GM19025 (cell line): ENCODE data around the gene MEX3D.

ENCODE experiments used
- ATAC-seq: cut with Tn5 transposase; IDR thresholded peaks from one replicate; pipeline ENCODE4 v1.9.1; 2021; ENCODE audit warnings: mild to moderate bottlenecking, low read depth, moderate library complexity; ENCODE audit not compliant: unreplicated experiment

The MEX3D gene

DNA sequence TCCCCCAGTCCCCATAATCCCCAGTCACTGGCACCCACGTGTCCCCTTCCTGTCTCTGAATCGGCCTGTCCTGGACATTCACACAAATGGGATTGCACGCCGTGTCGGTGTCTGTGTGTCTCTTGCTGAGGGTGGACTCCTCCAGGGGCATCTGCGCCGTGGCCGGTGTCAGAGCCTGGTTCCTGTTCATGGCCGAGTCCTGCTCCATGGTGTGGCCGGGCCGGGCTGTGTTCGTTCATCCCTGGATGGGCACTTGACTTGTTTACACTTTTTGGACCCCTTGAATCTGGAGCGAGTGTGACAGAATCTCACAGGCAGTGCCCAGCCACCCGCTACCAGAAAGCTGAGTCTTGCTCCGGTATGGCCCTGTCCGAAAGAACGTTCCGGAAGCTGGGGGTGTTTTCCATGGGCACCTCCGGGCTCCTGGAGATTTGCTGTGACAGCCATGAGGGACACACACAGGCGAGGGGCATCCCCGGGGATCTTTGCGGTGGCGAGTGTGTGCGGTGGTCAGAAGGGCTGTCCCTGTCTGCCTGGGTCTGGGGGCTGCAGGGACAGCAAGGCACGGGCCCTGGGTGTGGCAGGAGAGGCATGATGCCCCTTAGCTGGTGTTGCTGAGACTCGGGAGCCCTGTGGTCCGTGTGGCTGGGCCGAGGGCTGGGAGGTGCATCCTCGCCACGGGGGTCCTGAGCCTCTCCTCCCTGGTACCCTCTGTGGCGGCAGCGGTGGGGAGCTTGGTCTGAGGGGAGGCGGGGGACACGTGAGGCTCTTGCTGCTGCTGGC, 6.4 kb upstream of the MEX3D start:
- ATAC-seq = no peak

DNA sequence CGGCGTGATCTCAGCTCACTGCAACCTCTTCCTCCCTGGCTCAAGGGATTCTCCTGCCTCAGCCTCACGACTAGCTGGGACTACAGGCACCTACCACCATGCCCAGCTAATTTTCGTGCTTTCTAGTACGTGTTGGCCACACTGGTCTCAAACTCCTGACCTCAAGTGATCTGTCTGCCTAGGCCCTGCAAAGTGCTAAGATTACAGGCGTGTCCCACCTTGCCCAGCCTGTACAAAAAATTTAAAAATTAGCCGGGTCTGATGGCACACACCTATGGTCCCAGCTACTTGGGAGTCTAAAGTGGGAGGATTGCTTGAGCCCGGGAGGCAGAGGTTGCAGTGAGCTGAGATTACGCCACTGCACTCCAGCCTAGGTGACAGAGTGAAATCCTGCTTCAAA, 4.7 kb upstream of the MEX3D start:
- no peak for ATAC-seq

DNA sequence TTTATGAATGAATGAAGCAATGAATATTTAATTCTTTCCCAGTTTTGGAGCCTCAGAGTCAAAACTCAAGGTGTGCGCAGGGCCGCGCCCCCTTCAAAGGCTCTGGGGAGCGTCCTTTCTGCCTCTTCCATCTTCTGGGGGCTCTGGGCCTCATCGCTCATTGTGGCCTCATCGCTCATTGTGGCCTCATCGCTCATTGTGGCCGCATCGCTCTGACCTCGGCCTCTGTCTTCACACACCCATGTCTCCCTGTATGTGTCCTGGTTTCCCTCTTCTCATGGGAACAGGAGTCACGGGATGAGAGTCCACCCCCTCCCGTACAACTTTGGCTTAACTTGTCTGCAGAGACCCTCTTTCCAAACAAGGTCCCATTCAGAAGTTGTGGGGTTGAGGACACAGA, 3.2 kb upstream of the MEX3D start:
- ATAC-seq = no peak

DNA sequence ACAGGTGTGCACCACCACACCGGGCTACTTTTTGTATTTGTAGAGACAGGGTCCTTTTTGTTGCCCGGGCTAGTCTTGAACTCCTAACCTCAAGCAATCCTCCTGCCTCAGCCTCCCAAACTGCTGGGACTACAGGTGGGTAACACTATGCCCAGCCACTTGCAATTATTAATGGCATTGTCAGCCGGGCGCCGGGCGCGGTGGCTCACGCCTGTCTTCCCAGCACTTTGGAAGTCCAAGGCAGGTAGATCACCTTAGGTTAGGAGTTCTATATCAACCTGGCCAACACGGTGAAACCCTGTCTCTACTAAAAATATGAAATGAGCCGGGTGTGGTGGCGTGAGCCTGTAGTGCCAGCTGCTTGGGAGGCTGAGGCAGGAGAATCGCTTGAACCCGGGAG, 2.7 kb upstream of the MEX3D start:
- ATAC-seq = no peak

DNA sequence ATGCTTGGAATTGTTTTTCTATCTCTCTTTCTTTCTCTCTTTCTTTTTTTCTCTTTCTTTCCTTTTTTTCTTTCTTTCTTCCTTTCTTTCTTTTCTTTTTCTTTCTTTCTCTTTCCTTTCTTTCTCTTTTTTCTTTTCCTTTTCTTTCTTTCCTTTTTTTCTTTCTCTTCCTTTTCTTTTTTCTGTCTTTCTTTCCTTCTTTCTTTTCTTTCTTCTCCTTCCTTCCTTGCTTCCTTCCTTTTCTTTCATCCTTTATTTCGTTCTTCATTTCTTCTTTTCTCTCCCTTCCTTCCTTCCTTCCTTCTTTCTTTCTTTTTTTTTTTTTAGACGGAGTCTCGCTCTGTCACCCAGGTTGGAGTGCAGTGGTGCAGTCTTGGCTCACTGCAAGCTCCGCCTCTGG, 1.9 kb upstream of the MEX3D start:
- ATAC-seq = no peak

DNA sequence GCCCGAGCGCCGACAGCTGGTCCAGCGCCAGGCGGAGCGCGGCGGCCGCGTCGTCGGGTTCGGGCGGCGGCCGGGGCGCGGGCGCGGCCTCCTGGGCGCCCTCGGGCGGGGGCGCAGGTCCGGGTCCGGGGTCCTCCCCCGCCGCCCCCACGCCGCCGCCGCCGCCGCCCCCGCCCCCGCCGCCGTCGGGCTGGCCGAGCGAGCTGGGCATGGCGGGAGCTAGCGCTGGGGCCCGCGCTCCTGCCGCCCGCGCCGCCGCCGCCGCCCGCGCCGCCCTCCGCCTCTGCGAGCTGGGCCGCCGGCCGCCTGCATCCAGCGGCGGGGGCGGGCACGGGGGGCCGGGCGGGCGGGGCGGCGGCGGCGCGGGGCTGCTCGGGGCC, 287 bp downstream of the MEX3D start:
- ATAC-seq = peak; percentile 7

DNA sequence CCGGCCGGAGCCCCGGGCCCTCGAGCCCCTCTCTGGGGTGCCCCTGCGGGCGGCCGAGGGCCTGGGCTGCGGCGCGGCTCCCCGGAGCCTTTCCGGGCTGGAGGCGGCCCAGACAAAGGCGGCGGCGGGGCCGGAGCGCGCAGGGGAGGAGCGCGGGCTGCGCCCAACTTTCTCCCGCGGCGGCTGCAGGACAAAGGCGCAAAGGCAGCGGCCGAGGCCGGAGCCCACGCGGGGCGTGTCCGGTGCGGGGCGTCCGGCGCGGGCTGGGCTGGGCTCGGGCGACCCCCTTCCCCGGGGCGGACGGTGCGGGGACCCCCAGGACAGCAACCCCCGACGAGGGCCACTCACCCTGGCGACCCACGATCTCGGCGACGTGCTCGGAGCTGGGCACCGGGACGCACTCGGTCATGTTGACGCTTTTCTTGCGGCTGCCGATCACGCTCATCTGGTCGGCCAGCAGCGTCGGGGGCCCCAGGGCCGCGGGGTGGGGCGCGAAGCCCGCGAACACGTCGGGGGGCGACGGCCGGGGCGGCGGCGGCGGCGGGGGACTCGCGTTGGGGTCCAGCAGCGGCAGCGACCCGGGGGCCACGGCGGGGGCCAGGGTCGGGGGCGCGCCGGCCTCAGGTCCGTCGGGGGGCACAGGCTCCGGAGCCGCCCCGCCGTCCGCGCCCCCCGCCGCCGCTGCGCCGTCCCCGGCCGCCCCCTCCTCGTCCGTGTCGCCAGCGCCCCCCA, 843 bp downstream of the MEX3D start:
- no peak for ATAC-seq

DNA sequence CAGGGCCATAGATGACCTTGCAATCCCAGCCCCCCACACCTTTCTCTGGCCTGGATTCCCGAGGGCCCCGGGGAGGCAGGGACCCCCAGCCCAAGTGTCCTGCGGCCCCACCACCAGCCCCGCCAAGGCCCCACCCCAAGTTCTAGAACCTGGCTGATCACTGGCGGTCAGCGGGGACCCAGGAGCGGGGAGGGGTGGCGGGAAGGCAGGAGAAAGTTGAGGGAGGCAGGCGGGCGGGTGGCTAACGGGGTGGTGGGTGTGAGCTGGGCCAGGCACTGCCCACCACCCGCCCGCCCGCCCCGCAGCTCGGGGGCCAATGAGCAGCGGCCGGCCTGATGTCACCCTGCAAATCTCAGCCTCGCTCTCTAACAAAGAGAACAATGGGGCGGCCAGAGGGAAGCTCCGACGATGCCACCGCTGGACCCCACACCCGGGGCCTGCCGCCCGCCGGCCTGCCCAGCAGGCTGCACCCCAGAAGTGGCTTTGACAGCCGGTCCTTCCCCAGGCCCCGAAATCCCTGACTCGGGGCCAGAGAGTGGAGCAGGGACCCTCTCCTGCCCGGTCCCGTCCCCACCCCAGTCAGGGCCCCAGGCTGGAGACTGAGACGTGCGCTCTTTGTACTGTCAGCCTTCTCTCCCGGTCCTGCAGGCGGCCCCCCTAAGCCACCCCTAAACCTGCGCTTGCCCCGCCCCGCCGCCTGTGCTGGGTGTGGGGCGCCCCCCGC, 1.6 kb downstream of the MEX3D start:
- ATAC-seq = no peak

DNA sequence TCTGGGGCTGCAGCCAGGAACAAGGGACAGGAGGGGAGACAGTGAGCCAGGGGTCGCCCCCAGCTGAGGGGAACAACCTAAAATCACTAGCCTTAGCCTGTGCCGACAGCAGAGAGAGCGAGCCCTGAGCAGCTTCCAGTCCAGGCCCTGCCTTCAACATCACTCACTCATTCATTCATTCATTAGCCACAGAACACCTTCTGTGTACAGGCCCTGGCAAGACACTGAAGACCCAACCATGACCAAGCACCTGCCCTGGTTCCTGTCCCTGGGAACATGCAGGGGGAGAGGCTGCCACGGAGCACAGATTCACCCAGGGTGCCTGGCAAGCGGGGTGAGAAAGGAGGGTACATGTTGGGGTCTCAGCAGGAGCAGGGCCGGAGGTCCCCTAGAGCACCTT, 4.9 kb downstream of the MEX3D start:
- ATAC-seq = no peak

DNA sequence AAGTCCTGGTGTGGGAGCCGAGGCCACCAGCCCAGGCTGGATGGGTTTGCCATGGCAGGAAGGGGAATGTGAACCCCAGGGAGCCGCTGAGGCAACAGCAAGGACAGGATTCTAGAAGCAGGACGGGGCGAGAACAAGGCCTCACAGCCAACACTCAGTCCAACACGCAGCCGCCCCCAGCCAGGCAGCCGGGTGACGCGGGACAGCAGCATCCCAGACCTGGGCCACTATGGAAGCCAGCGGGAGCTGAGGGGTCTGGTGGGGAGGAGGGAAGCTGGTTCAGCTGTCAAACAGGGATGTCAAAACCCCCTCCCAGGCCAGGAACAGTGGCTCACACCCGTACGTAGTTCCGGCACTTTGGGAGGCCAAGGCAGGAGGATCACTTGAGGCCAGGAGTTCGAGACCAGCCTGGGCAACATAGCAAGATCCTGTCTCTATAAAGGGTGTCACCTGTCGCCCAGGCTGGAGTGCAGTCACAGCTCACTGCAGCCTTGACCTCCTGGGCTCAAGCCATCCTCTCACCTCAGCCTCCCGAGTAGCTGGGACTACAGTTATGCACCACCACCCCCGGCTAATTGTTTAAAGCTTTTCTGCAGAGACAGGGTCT, 6.8 kb downstream of the MEX3D start:
- no peak for ATAC-seq

DNA sequence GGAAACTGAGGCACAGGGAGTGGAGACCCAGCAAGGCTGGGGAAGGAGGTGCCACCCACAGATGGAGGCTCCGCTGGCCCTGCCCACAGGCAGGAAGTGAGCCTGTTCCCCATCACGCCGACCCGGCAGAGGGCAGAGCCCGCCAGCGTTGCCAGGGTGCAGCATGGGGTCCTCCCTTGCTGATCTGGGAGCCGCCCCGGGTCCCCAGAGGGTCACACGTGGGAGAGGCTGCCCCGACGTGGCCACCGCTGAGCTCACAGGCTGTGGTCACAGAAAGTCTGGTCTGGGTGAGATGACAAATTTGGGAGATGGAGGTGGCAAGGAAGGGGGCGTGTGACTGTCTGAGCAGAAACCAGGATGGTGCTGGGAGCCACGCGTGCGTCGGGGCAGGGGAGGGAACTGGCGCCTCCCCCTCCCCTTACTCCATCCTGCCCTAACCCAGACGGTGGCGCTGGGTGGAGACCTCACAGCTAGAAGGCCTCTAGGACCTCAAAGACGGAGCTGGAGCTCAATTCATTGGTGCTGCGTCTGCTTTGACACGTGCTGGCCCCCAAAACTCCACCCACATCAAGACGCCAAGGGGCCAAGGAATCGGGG, 7.7 kb downstream of the MEX3D start:
- ATAC-seq = no peak

DNA sequence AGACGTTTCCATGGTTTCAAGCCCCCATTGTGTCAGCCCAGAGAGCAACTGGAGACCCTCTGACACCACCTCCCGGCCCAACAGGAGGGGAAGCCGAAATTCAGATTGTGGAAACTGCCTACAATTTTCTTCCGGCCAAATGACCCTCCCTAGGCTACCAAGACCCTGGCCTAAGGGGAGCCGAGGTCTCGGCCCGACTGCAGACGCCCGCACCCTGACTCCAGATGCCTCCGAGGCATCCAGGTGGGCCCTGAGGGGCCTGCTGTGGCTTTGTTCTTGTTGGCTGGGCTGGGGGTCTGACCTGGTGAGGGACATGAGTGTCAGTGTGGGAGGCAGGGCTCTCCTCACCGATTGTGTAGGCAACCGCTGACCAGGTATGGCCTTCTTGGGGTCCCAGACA, 9.6 kb downstream of the MEX3D start:
- ATAC-seq = no peak

DNA sequence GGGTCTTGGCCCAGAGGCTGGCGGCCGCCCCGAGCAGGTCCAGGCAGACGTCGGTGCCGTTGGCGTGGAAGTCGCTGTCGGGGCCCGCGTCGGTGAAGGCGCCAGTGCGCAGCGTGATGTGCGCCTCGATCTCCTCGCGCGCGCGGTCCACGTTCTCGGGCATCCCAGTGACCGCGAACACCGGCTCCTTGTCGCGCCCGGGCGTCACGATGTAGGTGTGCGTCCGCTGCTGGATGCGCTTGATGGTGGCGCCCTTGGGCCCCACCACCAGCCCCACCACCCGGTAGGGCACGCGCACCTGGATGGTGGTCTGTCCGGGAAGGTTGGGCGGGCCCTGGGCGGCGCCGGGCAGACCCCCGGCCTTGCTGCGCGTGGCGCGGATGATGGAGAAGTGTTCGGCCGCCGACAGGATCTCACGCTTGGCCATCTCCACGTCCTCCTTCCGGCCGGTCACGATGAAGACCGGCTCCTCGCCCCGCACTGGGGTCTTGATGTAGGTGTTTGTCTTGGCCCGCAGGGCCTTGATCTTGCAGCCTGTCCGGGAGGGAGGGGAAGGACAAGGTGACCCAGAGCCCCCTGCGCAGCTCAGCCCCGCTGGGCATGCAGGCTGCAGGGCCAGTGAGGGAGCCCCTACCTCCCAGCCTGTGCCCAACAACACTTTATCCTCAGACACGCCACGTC, 11.6 kb downstream of the MEX3D start:
- no peak for ATAC-seq

DNA sequence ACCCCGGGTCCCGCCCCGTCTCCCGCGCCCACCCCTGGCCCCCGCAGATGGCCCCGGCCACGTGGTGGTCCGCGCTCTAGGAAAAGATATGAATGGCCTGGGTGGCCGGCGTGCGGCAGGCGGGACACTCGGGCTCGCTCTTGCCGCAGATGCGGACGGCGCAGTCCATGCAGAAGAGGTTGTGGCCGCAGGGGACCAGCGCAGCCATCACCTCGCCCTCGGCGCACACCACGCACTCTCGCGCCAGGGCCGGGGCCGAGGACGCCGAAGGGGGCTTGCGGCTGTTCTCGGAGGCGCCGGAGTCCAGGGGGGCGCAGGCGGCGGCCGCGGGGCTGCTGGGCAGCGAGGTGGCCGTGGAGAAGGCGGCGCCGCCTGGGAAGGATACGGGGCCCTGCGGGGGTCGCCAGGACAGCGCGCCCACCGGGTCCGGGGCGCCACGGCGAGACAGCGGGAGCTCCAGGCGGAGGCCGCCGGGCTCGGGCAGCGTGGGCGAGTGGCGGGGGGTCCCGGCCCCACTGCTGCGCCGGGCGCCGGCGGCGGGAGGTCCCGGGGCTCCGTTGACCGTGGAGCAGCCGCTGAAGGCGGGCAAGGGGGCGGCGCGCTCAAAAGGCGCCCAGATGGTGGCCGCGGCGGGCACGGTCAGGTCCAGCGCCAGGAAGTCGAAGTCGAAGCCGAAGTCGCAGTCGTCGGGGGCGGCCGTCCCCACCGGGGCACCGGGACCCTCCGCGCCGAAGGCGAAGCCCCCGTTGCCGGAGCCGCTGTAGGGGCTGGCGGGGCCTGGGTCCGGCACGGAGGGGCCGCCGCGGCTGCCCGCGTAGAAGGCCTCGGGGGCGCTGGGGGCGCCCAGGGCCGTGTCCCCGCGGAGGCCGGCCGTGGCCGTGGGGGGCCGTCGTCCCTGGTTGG, 12.4 kb downstream of the MEX3D start:
- no peak for ATAC-seq

DNA sequence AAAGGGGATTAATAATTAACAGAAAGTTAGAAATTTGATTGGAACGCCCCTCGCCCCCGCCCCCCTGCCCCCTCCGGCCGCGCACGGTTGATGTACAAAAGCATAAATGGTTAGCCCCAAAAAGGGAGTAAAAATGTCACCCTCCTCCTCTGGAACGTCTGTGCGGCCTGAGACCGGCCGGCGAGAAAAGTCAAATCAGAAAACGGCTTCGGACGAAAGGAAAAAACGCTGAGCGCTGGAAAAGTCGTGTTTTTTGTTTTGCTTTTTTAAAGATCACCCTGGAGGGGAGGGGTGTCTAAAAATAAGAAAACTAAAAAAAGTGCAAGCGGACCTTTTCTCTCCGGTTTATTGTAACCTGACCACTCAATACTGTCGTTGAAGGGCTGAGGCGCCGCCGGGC, 13.2 kb downstream of the MEX3D start:
- no peak for ATAC-seq

DNA sequence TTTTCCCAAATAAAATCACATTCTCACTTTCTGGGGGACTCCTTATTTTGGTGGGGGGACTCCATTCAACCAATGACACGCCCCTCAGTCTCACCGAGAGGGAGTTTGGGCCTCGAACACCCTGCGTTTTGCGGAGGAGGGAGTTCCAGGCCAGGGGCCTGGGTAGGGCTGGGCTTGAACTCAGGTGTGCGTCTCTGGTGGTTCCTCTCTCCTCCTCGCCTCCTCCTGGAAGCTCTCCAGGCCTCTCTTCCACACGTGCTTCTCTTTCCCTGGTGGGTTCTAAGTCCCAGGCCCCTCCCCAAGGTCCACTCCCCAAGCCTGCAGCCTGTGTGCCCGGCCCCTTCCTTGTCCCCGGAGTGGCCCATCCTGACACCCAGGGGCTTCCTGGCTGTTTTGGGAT, 14.7 kb downstream of the MEX3D start:
- no peak for ATAC-seq

DNA sequence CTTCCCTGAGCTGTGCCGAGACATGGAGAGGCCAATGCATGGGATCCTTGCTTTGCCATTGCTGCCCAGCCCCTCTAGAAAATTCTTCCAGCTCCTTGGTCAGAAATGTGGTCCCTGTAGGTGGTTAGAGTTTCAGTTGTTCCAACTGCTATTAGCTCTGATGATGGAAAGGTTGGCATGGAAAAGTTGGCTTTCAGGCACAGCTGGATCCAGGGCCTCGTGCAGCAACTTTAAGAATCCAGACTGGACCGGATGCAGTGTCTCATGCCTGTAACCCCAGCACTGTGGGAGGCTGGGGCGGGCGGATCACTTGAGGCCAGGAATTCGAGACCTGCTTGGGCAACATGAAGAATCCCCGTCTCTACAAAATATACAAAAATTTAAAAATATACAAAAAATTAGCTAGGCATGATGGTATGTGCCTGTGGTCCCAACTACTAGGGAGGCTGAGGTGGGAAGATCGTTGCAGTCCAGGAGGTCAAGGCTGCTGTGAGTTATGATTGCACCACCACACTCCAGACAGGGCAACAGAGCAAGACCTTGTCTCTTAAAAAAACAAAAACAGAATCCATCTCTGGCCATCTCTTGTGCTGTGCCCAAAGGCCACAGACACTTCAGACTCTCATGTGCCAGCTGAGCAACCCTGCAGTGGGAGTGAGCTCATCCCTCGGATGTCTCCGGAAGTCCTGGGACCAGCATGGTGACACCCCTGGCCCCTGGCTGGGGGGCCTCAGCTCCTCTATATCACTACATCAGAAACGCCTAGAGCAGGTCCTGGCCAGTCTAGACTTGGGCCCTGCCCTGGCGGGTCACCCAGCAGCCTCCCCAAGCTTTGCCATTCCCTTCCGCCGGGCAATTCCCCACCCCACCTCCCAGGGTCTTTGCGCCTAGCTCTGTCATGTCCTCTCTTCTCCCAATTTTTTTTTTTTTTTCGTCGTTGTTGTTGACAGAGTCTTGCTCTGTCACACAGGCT, 16.8 kb downstream of the MEX3D start:
- ATAC-seq = no peak

DNA sequence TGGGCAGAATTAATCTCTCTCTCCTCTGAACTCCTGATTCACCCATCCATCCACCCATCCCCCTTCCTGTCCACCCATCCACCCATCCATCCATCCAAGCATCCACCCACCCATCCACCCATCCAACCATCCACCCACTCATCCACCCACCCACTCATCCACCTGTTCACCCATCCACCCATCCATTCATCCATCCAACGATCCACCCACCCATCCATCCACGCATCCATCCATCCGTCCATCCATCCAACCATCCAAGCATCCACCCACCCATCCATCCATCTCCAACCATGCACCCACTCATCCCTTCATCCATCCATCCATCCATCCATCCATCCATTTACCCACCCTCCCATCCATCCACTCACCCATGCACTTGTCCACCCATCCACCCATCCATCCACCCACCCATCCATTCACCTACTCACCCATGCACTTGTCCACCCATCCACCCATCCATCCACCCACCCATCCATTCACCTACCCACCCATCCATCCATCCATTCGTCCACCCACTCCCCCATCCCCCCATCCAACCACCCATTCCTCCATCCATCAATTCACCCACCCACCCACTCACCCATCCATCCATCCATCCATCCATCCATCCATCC, 18.7 kb downstream of the MEX3D start:
- no peak for ATAC-seq
